Breast epithelium (tissue), 4 donors: ENCODE data around the gene ECHS1. TPM values are rescaled to one million over a fixed set of nuclear protein-coding genes. Genes with fewer than 3 reads are reported as not detected.
"Not testable (repeated sequence)": the region's sequence is repeated elsewhere in the genome, so short reads cannot be mapped to it uniquely, and the experiment has no call there.

Source experiments
- DNase-seq, 2 donors: peaks; one replicate each; pipeline ENCODE4 v3.0.0-alpha.2; 2019; ENCODE audit warnings: low spot score in 2 of 2
- H3K27ac ChIP-seq, 2 donors: fragments of 200-600 bp; sonication (generic) in 1 of 2; one replicate each; pipeline ENCODE4 v1.5.1; 2016 to 2019; ENCODE audit warnings: mild to moderate bottlenecking in 1 of 2
- H3K27me3 ChIP-seq, 2 donors: fragments of 200-600 bp; sonication (generic) in 1 of 2; one replicate each; pipeline versions ENCODE4 v1.5.1 to v1.6.0; 2017 to 2019; ENCODE audit warnings: control low read depth in 1 of 2, mild to moderate bottlenecking in 1 of 2
- H3K36me3 ChIP-seq: fragments of 200-600 bp; one replicate; pipeline ENCODE4 v1.5.1; 2019
- H3K4me1 ChIP-seq, 2 donors: fragments of 200-600 bp; sonication (generic); one replicate each; pipeline ENCODE4 v1.5.1; 2016 to 2019; ENCODE audit warnings: control low read depth in 1 of 2
- H3K4me3 ChIP-seq, 3 donors: fragments of 200-600 bp; sonication (generic); 1 replicate in 2 of 3; 2 replicates in 1 of 3; pipeline ENCODE4 v1.5.1; 2016 to 2019; ENCODE audit warnings: mild to moderate bottlenecking in 3 of 3, moderate library complexity in 2 of 3
- H3K9me3 ChIP-seq, 2 donors: fragments of 200-600 bp; sonication (generic) in 1 of 2; one replicate each; pipeline ENCODE4 v1.5.1; 2016 to 2019; ENCODE audit warnings: control low read depth in 1 of 2
- POLR2A ChIP-seq: fragments of 450-650 bp; IDR thresholded peaks from one replicate; pipeline ENCODE4 v1.6.1; 2016; ENCODE audit warnings: antibody characterized with exemption, mild to moderate bottlenecking, moderate library complexity
- POLR2AphosphoS5 ChIP-seq, 3 donors: sonication (generic); formaldehyde crosslinking; IDR thresholded peaks; one replicate each; pipeline ENCODE4 v1.6.1; 2017; ENCODE audit warnings: antibody characterized with exemption in 3 of 3
- intact Hi-C: fragments of 100-400 bp; cut with DNase I; formaldehyde crosslinking; loops from one replicate; pipeline ENCODE4 v1.15.1; 2023; ENCODE audit warnings: low total_unique reads
- total RNA-seq, 3 donors: library from RNA; depleted of rRNA; stranded (reverse); fragments of >200 nt; gene quantifications; one replicate each; pipeline ENCODE4 v1.1.0, GENCODE V29; 2016
- TF ChIP-seq, protein P1 (sequence below), 3 donors: fragments of 450-650 bp; IDR thresholded peaks; one replicate each; pipeline ENCODE4 v1.5.1; 2016 to 2017; ENCODE audit warnings: antibody characterized with exemption in 3 of 3, mild to moderate bottlenecking in 3 of 3, moderate library complexity in 3 of 3

ECHS1 gene
- total RNA-seq, 3 donors from 2014 or later, result 71.8 to 165 (median 84.2) TPM

DNA sequence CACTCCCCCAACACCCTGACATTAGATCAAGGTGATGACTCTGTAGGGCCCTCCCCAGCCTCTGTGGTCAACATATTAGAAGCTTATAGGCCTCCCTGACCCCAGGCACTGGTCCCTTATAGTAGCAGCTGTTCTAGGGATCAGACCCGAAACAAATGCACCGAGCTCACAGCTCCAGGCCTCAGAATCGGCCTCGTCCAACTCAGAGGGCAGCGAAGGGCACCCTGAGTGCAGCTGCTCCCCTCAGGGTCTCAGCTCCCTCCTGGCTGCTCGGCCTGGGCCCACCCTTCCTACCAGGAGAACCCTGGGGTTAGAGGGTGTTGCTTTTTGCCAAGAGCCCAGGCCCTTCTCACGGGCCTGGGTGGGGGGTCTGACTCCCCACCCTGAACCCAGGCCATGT is 5.0 kb downstream of the ECHS1 start:
- Histone ChIP-seq H3K36me3 (no peaks in the 10 kb centered on the region), H3K27me3 (no peaks in the 10 kb centered on the region), H3K9me3 (no peaks in the 10 kb centered on the region), H3K4me3 (no peak overlapping the region), H3K27ac (no peak overlapping the region), H3K4me1 (no peaks in the 10 kb centered on the region)
- no peak for DNase-seq
- no peak for TF ChIP-seq POLR2AphosphoS5 (IDR thresholded peaks at IDR 0.05)
- TF ChIP-seq, protein P1, sequence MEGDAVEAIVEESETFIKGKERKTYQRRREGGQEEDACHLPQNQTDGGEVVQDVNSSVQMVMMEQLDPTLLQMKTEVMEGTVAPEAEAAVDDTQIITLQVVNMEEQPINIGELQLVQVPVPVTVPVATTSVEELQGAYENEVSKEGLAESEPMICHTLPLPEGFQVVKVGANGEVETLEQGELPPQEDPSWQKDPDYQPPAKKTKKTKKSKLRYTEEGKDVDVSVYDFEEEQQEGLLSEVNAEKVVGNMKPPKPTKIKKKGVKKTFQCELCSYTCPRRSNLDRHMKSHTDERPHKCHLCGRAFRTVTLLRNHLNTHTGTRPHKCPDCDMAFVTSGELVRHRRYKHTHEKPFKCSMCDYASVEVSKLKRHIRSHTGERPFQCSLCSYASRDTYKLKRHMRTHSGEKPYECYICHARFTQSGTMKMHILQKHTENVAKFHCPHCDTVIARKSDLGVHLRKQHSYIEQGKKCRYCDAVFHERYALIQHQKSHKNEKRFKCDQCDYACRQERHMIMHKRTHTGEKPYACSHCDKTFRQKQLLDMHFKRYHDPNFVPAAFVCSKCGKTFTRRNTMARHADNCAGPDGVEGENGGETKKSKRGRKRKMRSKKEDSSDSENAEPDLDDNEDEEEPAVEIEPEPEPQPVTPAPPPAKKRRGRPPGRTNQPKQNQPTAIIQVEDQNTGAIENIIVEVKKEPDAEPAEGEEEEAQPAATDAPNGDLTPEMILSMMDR (IDR thresholded peaks at IDR 0.05), result no peak
- TF ChIP-seq POLR2A, result no peak
- intact Hi-C loops, result no loop called here

DNA sequence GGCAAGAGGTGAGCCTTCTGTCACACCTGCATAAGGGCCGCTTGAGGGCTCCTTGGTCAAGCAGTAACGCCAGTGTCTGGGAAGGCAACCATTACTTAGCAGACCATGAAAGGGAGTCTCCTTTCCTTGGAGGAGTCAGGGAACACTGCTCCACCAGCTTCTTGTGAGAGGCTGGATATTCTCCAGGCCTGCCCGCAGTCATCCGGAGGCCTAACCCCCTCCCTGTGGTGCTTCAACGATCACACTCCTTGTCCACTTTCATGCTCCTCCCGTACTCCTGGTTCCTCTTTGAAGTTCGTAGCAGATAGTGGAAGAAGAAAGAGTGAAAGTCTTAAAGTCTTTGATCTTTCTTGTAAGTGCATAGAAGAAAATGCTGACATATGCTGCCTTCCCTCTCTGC is 5.7 kb downstream of the ECHS1 start:
- intact Hi-C loops, H3K27ac ChIP-seq, H3K27me3 ChIP-seq, H3K36me3 ChIP-seq, DNase-seq, H3K4me3 ChIP-seq, H3K9me3 ChIP-seq, H3K4me1 ChIP-seq: not testable (repeated sequence)

DNA sequence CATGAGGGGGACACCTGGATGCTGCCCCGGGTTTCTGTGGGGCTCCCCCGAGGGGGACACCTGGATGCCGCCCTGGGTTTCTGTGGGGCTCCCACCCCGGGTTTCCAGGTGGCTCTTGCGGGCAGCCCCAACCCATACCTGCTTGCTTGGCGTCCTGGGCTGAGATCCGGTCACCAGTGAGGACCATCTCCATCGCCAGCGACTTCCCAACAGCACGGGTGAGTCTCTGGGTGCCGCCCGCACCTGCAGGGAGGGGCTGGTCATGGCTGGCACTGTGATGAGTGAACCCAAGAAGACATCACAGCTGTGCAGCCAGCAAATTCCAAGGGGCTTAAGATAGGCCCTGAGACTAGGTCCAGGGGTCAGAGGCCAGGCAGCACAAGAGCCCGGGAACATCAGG is 6.4 kb downstream of the ECHS1 start:
- Histone ChIP-seq H3K27me3 (no peaks in the 10 kb centered on the region), H3K9me3 (no peaks in the 10 kb centered on the region), H3K36me3 (no peaks in the 10 kb centered on the region), H3K4me1 (no peaks in the 10 kb centered on the region), H3K27ac (no peak overlapping the region), H3K4me3 (no peak overlapping the region)
- no peak for DNase-seq
- intact Hi-C loops, result no loop called here
- no peak for TF ChIP-seq POLR2A

DNA sequence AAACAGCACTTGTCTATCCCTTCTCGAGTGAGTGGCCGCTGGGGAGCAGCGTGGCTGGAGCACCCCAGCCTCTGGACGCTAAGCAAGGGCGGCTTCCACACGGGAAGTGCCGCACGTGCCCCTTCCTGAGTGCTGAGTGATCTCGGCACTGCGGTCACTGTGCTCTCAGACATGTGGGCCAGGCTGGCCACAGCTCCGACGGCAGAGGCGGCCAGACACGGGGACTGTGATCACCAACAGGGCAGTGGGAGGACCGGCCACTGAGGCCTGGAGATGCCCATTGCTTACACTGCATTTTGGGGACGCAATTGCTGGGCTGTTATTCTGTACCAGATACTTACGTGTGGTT is 7.0 kb downstream of the ECHS1 start:
- intact Hi-C loops, result no loop called here
- H3K4me3 ChIP-seq, result no peak overlapping the region
- TF ChIP-seq, protein P1 (IDR thresholded peaks at IDR 0.05), result no peak
- TF ChIP-seq POLR2A (no peak), POLR2AphosphoS5 (IDR thresholded peaks at IDR 0.05) (no peak)
- no peaks in the 10 kb centered on the region for H3K36me3 ChIP-seq
- DNase-seq, result no peak
- no peaks in the 10 kb centered on the region for H3K27me3 ChIP-seq
- no peaks in the 10 kb centered on the region for H3K9me3 ChIP-seq
- no peaks in the 10 kb centered on the region for H3K4me1 ChIP-seq
- no peak overlapping the region for H3K27ac ChIP-seq

DNA sequence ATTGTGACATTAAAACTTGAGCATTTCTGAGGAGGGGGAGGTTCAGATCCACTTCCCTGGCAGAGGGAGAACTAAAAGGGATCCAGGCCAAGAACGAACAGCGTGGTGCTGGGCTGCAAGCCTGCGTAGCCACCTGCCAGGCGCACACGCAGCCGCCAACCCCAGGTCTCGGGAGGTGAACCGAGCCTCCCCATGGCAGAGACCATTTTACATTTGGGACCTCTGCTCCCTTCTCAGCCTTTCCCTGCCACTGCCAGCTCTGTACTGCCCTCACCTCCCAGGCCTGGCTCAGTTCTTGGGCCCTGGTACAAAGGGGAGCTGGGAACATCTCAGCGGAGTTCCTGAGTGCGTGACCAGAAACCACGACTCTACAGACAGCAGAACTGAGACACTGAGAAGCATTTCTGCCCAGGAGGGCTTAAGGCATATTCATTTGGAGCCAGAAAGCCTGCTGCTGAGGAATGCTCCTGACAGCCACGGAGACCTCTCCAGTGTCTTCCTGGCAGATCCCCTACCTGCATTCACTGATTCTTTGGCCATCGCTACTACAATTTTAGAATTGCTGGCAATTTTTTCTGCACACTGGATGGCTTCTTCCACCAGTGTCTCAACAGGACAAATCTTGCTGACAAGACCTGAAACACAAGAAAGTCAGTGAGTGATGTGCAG is 7.6 kb downstream of the ECHS1 start:
- no peaks in the 10 kb centered on the region for H3K27me3 ChIP-seq
- TF ChIP-seq POLR2A (no peak), POLR2AphosphoS5 (IDR thresholded peaks at IDR 0.05) (no peak)
- TF ChIP-seq, protein P1 (IDR thresholded peaks at IDR 0.05), result no peak
- intact Hi-C loops, result no loop called here
- no peaks in the 10 kb centered on the region for H3K36me3 ChIP-seq
- H3K27ac ChIP-seq, result peak overlapping the region in 1 of 2 donors; percentile 45
- H3K9me3 ChIP-seq, result no peaks in the 10 kb centered on the region
- DNase-seq, result no peak
- no peaks in the 10 kb centered on the region for H3K4me1 ChIP-seq
- no peak overlapping the region for H3K4me3 ChIP-seq

DNA sequence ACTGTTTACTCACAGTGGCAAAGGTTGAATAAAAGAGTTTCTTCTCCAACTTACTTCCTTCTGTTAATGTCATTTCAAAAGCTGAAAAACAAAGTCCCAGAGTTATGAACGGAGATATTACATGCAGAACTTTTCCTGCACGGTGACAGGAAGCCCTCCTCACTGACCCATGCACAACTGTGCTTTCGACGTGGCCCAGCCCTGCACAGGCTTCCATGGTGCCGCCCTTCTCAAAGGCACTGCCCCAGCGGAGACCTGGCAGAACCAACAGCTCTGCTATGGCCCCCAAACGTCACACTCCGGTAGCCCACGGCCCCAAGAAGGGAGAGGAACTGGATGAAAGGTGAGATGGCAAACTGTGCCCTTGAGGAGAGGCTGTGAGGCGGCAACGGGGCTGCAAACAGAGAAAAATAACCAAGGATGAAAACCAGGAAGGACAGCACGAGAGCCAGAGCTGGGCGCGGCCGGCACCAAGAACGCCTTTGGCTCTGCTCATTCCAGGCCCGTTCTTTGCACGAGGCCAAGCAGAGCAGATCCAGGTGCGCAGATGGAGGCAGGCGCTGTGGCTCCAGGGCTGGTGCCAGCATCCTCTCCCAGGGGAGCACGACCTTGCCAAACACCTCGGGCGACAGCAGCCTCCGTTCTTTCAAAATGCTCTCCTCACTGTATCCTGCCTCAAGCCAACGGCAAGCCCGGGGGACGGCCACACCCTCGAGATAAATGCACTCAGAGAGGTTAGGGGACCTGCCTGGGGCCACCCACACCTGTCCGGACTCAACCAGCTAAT is 8.3 kb downstream of the ECHS1 start:
- DNase-seq, result no peak
- intact Hi-C loops, result no loop called here
- H3K27me3 ChIP-seq, result no peaks in the 10 kb centered on the region

More for the DNA sequence above, 8.3 kb downstream of the ECHS1 start:
- Histone ChIP-seq H3K36me3 (no peaks in the 10 kb centered on the region), H3K4me1 (no peaks in the 10 kb centered on the region), H3K9me3 (no peaks in the 10 kb centered on the region), H3K4me3 (no peak overlapping the region), H3K27ac (peak overlapping the region in 1 of 2 donors; percentile 45)
- TF ChIP-seq, protein P1 (IDR thresholded peaks at IDR 0.05), result no peak
- TF ChIP-seq POLR2A (no peak), POLR2AphosphoS5 (IDR thresholded peaks at IDR 0.05) (no peak)
